Kidney epithelial cell (primary cell): ENCODE results near the gene CEP19. TPM values are rescaled to one million over a fixed set of nuclear protein-coding genes. Genes with fewer than 3 reads are reported as not detected.

Experiments
- DNase-seq: peaks from one replicate; pipeline ENCODE4 v3.0.0-alpha.2; 2010; ENCODE audit warnings: low read depth
- H3K27me3 ChIP-seq: 2 replicates; pipeline ENCODE4 v1.6.0; 2011; ENCODE audit warnings: low read length; ENCODE audit not compliant: control insufficient read depth, insufficient read depth
- H3K36me3 ChIP-seq: 2 replicates; pipeline ENCODE4 v1.5.1; 2011; ENCODE audit warnings: low read length; ENCODE audit not compliant: control insufficient read depth, insufficient read depth
- H3K4me3 ChIP-seq: 2 replicates; pipeline ENCODE4 v1.5.1; 2011; ENCODE audit warnings: low read depth, mild to moderate bottlenecking, control low read depth, low read length
- total RNA-seq: library from RNA; depleted of rRNA; stranded (reverse); fragments of >200 nt; gene quantifications from 2 replicates; pipeline ENCODE4 v1.2.3, GENCODE V29; 2015
- TF ChIP-seq, protein P1 (sequence below): IDR thresholded peaks from 2 replicates; pipeline ENCODE4 v1.5.1; 2011; ENCODE audit warnings: mild to moderate bottlenecking, moderate library complexity, low read length, control low read depth, inconsistent platforms; ENCODE audit not compliant: insufficient read depth, poor library complexity, severe bottlenecking

Gene CEP19
- total RNA-seq, 1 donor from 2014 or later = 3.1 TPM

DNA sequence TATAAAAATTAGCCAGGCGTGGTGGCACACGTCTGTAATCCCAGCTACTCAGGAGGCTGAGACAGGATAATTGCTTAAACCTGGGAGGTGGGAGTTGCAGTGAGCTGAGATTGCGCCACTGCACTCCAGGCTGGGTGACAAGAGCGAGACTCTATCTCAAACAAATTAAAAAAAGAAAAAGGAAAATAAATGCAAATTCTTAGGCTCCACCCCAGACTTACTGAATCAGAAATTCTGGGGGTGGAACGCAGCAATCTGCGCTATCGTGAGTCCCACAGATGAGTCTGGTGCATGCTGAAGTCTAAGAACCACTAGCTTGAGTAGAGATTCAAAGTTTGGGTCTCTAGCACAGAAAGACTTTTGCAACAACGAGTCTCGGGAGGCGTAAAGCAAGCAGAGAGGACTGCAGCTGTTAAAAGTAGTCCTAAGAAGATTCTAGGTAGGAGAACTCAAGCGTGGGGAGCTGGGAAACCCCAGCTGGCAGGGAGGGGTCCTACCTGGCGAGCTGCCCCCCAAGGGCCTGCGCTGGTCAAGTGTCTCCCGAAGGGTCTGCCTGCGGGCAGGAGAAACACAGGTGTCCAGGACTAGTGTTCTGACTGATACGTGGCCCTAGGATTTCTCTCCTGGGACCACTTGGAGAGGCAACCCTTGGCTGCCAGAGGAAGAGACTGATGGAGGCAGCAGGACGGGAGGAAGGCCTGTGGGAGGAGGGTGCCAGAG, 21.9 kb downstream of the CEP19 start:
- DNase-seq = no peak
- H3K4me3 ChIP-seq = no peak overlapping the region
- H3K36me3 ChIP-seq = no peaks in the 10 kb centered on the region
- TF ChIP-seq, protein P1, sequence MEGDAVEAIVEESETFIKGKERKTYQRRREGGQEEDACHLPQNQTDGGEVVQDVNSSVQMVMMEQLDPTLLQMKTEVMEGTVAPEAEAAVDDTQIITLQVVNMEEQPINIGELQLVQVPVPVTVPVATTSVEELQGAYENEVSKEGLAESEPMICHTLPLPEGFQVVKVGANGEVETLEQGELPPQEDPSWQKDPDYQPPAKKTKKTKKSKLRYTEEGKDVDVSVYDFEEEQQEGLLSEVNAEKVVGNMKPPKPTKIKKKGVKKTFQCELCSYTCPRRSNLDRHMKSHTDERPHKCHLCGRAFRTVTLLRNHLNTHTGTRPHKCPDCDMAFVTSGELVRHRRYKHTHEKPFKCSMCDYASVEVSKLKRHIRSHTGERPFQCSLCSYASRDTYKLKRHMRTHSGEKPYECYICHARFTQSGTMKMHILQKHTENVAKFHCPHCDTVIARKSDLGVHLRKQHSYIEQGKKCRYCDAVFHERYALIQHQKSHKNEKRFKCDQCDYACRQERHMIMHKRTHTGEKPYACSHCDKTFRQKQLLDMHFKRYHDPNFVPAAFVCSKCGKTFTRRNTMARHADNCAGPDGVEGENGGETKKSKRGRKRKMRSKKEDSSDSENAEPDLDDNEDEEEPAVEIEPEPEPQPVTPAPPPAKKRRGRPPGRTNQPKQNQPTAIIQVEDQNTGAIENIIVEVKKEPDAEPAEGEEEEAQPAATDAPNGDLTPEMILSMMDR = no peak
- no peaks in the 10 kb centered on the region for H3K27me3 ChIP-seq

DNA sequence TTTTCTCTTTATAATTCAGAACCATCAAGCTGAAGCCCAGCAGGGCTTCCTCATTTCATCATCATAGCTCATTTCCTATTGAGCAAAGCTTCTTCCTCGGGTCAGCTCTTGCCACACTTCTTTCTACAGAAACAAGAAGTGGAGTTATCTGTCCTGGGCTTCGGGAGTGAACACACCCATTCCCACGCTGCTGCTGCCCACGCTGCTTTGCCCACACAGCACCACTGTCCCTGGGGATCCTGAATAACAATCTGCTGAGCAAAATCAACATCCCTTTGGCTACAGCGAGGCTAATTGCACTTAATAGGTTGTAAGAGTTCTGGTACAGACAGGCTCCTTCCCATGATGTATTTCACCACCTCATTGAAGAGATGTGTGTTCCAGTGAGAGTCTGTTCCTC, 23.7 kb downstream of the CEP19 start:
- Histone ChIP-seq H3K4me3 (no peak overlapping the region), H3K27me3 (no peaks in the 10 kb centered on the region), H3K36me3 (no peaks in the 10 kb centered on the region)
- TF ChIP-seq, protein P1 = no peak
- no peak for DNase-seq

DNA sequence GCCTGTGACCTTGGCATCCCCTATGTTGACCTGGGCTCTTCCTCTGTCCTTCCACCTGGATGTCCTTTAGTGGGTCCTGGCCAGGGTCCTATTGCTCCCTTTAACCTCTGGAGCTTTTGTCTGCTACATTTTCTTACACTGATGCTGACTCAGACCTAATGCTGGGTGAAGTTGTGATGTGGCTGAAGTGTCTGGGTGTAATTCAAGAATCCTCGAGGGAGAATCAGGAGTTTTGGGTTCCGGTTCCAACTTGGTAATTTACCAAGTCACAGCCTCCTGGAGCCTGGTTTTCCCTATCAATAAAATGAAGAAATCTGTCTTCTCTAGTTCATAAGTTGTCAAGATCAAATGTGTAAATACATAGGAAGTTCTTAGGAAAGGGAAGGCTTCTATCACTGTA, 25.6 kb downstream of the CEP19 start:
- TF ChIP-seq, protein P1 = no peak
- Histone ChIP-seq H3K36me3 (no peaks in the 10 kb centered on the region), H3K4me3 (no peak overlapping the region), H3K27me3 (no peaks in the 10 kb centered on the region)
- no peak for DNase-seq

DNA sequence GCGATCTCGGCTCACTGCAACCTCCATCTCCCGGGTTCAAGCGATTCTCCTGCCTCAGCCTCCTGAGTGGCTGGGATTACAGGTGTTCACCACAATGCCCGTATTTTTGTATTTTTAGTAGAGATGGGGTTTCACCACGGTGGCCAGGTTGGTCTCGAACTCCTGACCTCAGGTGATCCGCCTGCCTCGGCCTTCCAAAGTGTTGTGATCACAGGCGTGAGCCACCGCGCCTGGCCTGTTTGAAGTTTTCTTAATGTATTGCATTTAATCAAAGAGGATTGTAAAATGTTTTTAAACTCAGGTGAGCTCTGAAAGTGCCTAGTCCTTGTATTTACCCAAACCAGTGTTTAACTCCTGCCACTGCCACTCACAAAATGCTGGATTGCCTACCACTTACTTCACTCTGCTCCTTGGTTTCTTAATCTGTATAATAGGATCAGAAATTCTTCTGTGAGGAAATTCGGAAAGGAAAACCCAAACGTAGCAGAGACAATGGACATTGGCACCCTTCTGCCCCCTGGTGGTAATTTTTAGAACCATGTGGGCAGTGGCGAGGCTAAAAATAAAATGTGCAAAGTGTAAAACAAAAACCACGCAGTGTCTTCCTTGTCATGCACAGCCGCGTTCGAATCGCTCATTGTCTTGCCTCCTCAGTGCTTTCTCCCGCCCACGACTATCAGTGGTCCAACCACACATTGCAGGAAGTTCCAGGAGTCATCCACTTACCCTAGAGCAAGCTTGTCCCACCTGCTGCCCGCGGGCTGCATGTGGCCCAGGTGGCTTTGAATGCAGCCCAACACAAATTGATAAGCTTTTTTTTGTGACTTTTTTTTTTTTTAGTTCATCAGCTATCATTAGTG, 27.3 kb downstream of the CEP19 start:
- no peaks in the 10 kb centered on the region for H3K27me3 ChIP-seq
- no peak overlapping the region for H3K4me3 ChIP-seq
- no peaks in the 10 kb centered on the region for H3K36me3 ChIP-seq
- TF ChIP-seq, protein P1 = peak; percentile 77
- DNase-seq = no peak

DNA sequence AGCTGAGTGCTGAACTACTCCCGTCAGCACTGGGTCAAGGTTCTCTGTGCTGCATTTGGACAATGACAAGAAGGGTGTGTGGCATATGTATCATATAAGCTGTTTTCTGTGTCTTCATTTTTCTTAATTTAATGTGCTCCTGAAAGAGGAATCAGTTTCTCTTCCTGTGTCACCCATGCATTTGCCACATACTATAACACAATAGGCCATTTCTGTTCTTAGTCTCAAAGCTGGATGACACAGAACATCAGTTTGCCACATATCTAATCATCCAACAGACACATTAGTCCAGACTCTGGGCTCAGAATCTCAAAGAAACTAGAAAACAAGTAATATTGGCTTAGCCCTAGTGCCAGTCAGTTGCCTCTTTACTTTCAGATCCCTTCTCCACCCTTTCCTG, 34.1 kb downstream of the CEP19 start:
- Histone ChIP-seq H3K4me3 (no peak overlapping the region), H3K36me3 (no peaks in the 10 kb centered on the region), H3K27me3 (peaks cover 2% of the 10 kb centered on the region)
- no peak for DNase-seq
- TF ChIP-seq, protein P1 = no peak
